ENCODE results near the gene RFC1.
"Not testable (repeated sequence)": the region's sequence is repeated elsewhere in the genome, so short reads cannot be mapped to it uniquely, and the experiment has no call there.

DNA sequence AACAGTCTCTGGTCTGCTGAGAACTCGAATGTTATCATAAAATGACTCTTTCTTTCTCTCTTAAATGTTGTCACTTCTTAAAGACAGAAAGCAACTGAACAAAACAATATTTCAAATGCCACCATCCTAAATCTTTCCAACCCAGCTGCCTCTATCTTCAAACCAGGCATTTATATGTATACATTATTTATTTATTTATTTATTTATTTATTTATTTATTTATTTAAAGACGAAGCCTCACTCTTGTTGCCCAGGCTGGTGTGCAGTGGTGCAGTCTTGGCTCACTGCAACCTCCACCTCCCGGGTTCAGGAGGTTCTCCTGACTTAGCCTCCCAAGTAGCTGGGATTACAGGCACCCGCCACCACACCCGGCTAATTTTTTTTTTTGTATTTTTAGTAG lies 73.7 kb downstream of the RFC1 start:
- not testable (repeated sequence) for TF ChIP-seq POLR2A, TAF1 (IDR thresholded peaks at IDR 0.05; ENCODE audit: low read depth, low read length)

Measured in GM12891 (cell line).